NCI-H146 treated with DMSO at 0.1 percent for 48 hours (cell line): ENCODE results near the gene ARHGAP21.

Experiments
- DNase-seq: peaks from one replicate; lab custom pipeline; 2025; ENCODE audit not compliant: unreplicated experiment; lab: John Stamatoyannopoulos, UW

Gene ARHGAP21

GRCh38 chr10:24723386-24723787 lies 300 bp downstream of the ARHGAP21 start:
- DNase-seq, result peak; percentile 49

GRCh38 chr10:24722676-24723385 lies 856 bp downstream of the ARHGAP21 start:
- DNase-seq, result peak; percentile 27

- DNase-seq, result no peak
Observed at GRCh38 chr10:24722131-24722675, 1.5 kb downstream of the ARHGAP21 start.

- DNase-seq, result no peak
Observed at GRCh38 chr10:24721229-24722106, 2.2 kb downstream of the ARHGAP21 start.

GRCh38 chr10:24720096-24720495 lies 3.6 kb downstream of the ARHGAP21 start:
- DNase-seq, result no peak

DNA sequence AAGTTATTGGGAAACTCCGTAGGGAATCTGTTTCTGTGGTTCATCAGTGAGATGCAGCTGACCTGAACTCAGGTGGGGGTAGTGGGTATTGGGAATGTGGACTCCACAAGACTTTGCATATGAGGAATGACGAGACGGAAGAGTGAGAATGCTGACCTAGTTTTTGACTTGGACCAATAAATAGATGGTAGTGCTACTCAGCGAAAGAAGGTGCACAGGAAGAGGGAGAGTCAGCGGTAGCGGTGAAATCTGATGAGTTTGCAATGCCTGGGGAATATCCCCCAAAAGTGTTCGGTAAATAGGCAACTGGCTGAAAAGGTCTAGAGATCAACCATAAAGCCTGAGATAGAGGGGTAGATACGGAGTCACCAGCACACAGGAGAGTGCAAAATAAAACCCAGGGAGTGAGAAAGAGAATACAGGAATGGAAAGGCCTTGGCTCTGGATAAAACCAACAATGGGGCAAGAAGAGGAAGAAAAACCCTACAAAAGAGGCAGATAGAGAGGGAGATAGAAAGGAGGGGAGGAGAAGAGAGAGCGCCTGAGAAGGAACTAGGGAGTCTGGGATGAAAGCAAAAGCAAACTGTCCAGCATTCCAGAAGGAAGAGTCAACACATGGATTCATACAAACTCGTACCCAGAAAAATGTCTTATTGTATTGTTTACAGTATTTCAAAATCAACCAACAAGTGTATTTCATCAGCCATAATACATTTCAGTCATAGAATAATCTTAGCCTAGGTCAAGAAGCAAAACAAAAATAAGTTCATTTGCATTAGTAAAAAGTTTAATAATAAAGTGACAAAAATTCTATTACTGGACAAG lies 5.4 kb downstream of the ARHGAP21 start:
- DNase-seq, result no peak

DNA sequence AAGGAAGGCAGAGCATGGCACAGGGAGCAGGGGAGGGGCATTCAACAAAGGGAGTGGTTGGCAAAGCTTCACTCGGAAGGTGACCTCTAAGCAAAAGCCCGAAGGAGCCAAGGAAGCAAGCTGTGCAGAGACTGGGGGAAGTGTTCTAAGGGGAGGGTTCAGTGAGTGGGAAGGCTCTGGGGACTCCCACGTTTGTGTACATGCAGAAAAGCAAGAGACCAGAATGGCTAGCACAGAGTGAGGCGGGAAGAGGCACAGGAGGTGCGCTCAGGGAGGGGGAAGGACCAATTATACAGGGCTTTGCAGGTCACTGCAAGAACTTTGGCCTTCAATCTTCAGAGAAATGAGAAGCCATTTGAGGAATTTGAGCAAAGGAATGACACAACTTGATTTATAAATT lies 7.4 kb downstream of the ARHGAP21 start:
- DNase-seq, result no peak

DNA sequence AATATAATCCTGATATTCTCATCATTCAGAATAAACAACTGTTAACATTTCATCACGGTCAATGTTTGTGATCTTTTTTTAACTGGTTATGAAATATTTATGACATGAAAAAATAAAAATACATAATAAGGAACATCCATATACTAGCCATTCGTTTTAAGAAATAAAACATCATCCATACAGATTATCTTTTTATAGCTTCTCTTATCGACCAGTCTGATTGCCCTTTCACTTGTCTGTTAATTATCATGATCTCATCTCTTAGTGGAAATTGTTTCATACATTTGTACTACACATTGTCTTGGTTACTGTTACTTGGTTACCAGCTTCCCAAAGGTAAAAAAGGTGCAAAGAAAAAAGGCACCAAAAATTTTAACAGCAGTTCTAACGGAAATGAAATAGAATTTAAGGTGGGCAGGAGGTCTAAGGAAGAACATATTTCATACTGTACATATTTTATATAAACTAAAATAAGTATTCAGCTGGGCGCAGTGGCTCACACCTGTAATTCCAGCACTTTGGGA lies 8.4 kb downstream of the ARHGAP21 start:
- peak; percentile 66 for DNase-seq

GRCh38 chr10:24713086-24713485 lies 10.6 kb downstream of the ARHGAP21 start:
- DNase-seq, result no peak

GRCh38 chr10:24711465-24711864 lies 12.2 kb downstream of the ARHGAP21 start:
- DNase-seq, result no peak

- DNase-seq, result no peak
Observed at GRCh38 chr10:24708081-24708480, 15.6 kb downstream of the ARHGAP21 start.

- no peak for DNase-seq
Observed at GRCh38 chr10:24707445-24707844, 16.2 kb downstream of the ARHGAP21 start.

GRCh38 chr10:24706479-24707118 lies 17.1 kb downstream of the ARHGAP21 start:
- no peak for DNase-seq

DNA sequence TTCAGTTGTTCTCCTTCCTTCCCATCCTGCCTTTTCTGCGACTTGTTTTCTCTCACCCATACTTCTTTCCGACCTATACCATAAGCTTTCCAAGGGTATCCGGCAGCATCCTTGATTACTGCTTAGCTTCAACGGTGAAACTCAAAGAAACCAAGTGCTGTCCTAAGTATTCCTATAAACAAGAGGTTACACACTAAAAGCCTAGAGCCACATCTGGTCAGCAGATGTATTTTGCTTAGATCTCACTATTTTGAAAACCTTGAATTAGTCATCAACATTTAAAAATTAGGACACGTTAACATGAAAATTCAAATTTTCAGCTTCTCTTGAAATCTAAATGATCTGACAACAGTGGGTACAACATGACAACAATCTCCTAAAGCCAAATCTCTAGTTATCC lies 20.0 kb downstream of the ARHGAP21 start:
- DNase-seq, result no peak

GRCh38 chr10:24701447-24701846 lies 22.2 kb downstream of the ARHGAP21 start:
- no peak for DNase-seq

GRCh38 chr10:24700948-24701347 lies 22.7 kb downstream of the ARHGAP21 start:
- DNase-seq, result no peak

- no peak for DNase-seq
Observed at GRCh38 chr10:24698270-24698669, 25.4 kb downstream of the ARHGAP21 start.

- DNase-seq, result no peak
Observed at GRCh38 chr10:24697080-24697479, 26.6 kb downstream of the ARHGAP21 start.

DNA sequence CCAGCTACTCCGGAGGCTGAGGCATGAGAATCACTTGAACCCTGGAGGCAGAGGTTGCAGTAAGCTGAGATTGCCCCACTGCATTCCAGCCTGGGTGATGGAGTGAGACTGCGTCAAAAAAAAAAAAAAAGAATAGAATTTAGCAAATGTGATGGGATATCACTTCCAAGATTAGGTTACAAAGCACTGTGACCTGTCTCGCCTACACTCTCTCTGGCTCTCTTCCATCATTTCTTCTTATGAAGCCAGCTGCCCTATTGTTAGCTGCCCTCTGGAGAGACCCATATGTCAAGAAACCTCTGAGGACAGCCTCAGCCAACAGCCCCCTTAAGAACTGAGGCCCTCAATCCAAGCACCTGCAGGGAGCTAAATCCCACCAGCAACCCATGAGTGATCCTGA lies 28.2 kb downstream of the ARHGAP21 start:
- no peak for DNase-seq

- no peak for DNase-seq
Observed at GRCh38 chr10:24694086-24694485, 29.6 kb downstream of the ARHGAP21 start.
